Right cardiac atrium (tissue), 5 donors: Measurements from ENCODE around the gene MAPK8IP3. TPM values are rescaled to one million over a fixed set of nuclear protein-coding genes. Genes with fewer than 3 reads are reported as not detected.

Source experiments
- ATAC-seq, 2 donors: fragments of 200-7000 bp; cut with Tn5 transposase; one replicate each; pipeline versions ENCODE4 v1.8.0 to v1.9.1; 2020; ENCODE audit warnings: moderate library complexity in 2 of 2, mild to moderate bottlenecking in 1 of 2
- DNase-seq, 3 donors: peaks; one replicate each; pipeline ENCODE4 v3.0.0-alpha.2; 2020
- H3K27ac ChIP-seq: one replicate; pipeline ENCODE4 v1.5.1; 2013; ENCODE audit warnings: mild to moderate bottlenecking, low read length, control low read depth, moderate library complexity
- H3K27me3 ChIP-seq: one replicate; pipeline ENCODE4 v1.6.1; 2013; ENCODE audit not compliant: control insufficient read depth, insufficient read depth
- H3K4me1 ChIP-seq: one replicate; pipeline ENCODE4 v1.6.1; 2013; ENCODE audit warnings: low read length; ENCODE audit not compliant: control insufficient read depth, insufficient read depth
- H3K4me3 ChIP-seq: one replicate; pipeline ENCODE4 v1.5.1; 2013; ENCODE audit warnings: low read length, control low read depth
- H3K9me3 ChIP-seq: one replicate; pipeline ENCODE4 v1.6.1; 2013; ENCODE audit warnings: low read length; ENCODE audit not compliant: control insufficient read depth
- WGBS: extraction: QIAGEN DNeasy Blood & Tissue Kit; methylation state at CpG from one replicate; pipeline ENCODE4 v1.1.7; 2013; 5-methylcytosine and 5-hydroxymethylcytosine counted together
- intact Hi-C, 4 donors: fragments of 100-400 bp; cut with DNase I; formaldehyde crosslinking; loops; one replicate each; pipeline versions ENCODE4 v1.11.0 to v1.14.0; 2022 to 2023
- microRNA-seq, 2 donors: library from miRNA; unstranded; fragments of <30 nt; microRNA quantifications; one replicate each; pipeline ENCODE4 v1.2.0, GENCODE V29; 2020 to 2021
- polyA plus RNA-seq: library from polyadenylated mRNA; stranded (reverse); fragments of 200-250 nt; gene quantifications from one replicate; pipeline ENCODE4 v1.2.3, GENCODE V29; 2013
- total RNA-seq, 4 donors: library from RNA; stranded (reverse); fragmentation: NEBNext Ultra II Directional; extraction: Animal tissue kit (Norgen Biotek cat#: 25700); gene quantifications; one replicate each; pipeline ENCODE4 v1.2.1, GENCODE V29; 2021
- donor health status: healthy with polysubstance abuse.
- donor health status: DM: no; HTN: yes; CAD: no.
- donor health status: DM: no; HTN: no; CAD: no.
- donor health status: DM: no; HTN: yes; CAD: no; lungs with severe emphysema.
- donor health status: DM: yes; HTN: yes; CAD: no.

The MAPK8IP3 gene
- total and polyA plus RNA-seq, 5 donors = 69.3 to 87.6 (median 76.0) TPM

- Histone ChIP-seq H3K4me3 (no peak overlapping the region), H3K4me1 (no peaks in the 10 kb centered on the region), H3K27ac (no peak overlapping the region), H3K27me3 (no peaks in the 10 kb centered on the region), H3K9me3 (no peaks in the 10 kb centered on the region)
- DNase-seq (no peak), ATAC-seq (no peak)
- WGBS = 94% methylated on average over 15 of the region's 15 CpGs
- intact Hi-C loops = no loop called here
Observed at GRCh38 chr16:1819611-1820010, 113.6 kb downstream of the MAPK8IP3 start.

Small RNAs within 50 kb of the gene (microRNA-seq; reads per million reads assigned to microRNA genes)
- gene MIR3177 = 0.54 to 2.5 reads per million in 2 donors

Other genes starting within 250 kb of the MAPK8IP3 start
- gene CLCN7, start 231.2 kb upstream of the MAPK8IP3 start, total RNA-seq = 10 to 100 TPM; 32.9 to 54.8 (median 49.0) TPM
- gene CLCN7, start 231.2 kb upstream of the MAPK8IP3 start, polyA plus RNA-seq = 35.7 TPM
- under 1 TPM in 2 of 4 donors, not detected in 2; 0.18 to 0.28 TPM for gene PTX4, start 217.3 kb upstream of the MAPK8IP3 start, total RNA-seq
- 0.09 TPM for gene PTX4, start 217.3 kb upstream of the MAPK8IP3 start, polyA plus RNA-seq
- 10 to 100 TPM; 21.2 to 29.2 (median 23.2) TPM for gene TELO2, start 212.8 kb upstream of the MAPK8IP3 start, total RNA-seq
- gene TELO2, start 212.8 kb upstream of the MAPK8IP3 start, polyA plus RNA-seq = 24.6 TPM
- gene TMEM204, start 172.5 kb upstream of the MAPK8IP3 start, total RNA-seq = 10 to 100 TPM; 19.0 to 22.1 (median 20.9) TPM
- 32.2 TPM for gene TMEM204, start 172.5 kb upstream of the MAPK8IP3 start, polyA plus RNA-seq
- gene IFT140, start 94.1 kb upstream of the MAPK8IP3 start, total RNA-seq = 10 to 100 TPM in 3 of 4 donors, 1 to 10 TPM in 1; 9.7 to 14.2 (median 13.0) TPM
- 7.4 TPM for gene IFT140, start 94.1 kb upstream of the MAPK8IP3 start, polyA plus RNA-seq
- 10 to 100 TPM; 11.0 to 18.4 (median 13.7) TPM for gene CRAMP1, start 93.8 kb upstream of the MAPK8IP3 start, total RNA-seq
- 7.1 TPM for gene CRAMP1, start 93.8 kb upstream of the MAPK8IP3 start, polyA plus RNA-seq
- gene JPT2, start 27.9 kb upstream of the MAPK8IP3 start, total RNA-seq = 10 to 100 TPM; 18.5 to 38.3 (median 25.3) TPM
- gene JPT2, start 27.9 kb upstream of the MAPK8IP3 start, polyA plus RNA-seq = 11.9 TPM
- gene NME3, start 65.3 kb downstream of the MAPK8IP3 start, total RNA-seq = 10 to 100 TPM; 36.5 to 55.4 (median 47.4) TPM
- 75.2 TPM for gene NME3, start 65.3 kb downstream of the MAPK8IP3 start, polyA plus RNA-seq
- gene EME2, start 66.6 kb downstream of the MAPK8IP3 start, total RNA-seq = 10 to 100 TPM in 2 of 4 donors, 1 to 10 TPM in 2; 8.1 to 11.3 (median 9.8) TPM
- gene EME2, start 66.6 kb downstream of the MAPK8IP3 start, polyA plus RNA-seq = 6.3 TPM
- gene MRPS34, start 66.9 kb downstream of the MAPK8IP3 start, total RNA-seq = 10 to 100 TPM; 53.3 to 80.0 (median 69.1) TPM
- gene MRPS34, start 66.9 kb downstream of the MAPK8IP3 start, polyA plus RNA-seq = 91.4 TPM
- 10 to 100 TPM; 24.5 to 41.3 (median 34.1) TPM for gene SPSB3, start 76.4 kb downstream of the MAPK8IP3 start, total RNA-seq
- 51.8 TPM for gene SPSB3, start 76.4 kb downstream of the MAPK8IP3 start, polyA plus RNA-seq
- 10 to 100 TPM; 33.1 to 39.1 (median 35.9) TPM for gene NUBP2, start 76.8 kb downstream of the MAPK8IP3 start, total RNA-seq
- 45.3 TPM for gene NUBP2, start 76.8 kb downstream of the MAPK8IP3 start, polyA plus RNA-seq
- gene IGFALS, start 87.5 kb downstream of the MAPK8IP3 start, total RNA-seq = not detected
- 0.05 TPM for gene IGFALS, start 87.5 kb downstream of the MAPK8IP3 start, polyA plus RNA-seq
- gene HAGH, start 120.6 kb downstream of the MAPK8IP3 start, total RNA-seq = 100 to 1,000 TPM; 123 to 155 (median 141) TPM
- gene HAGH, start 120.6 kb downstream of the MAPK8IP3 start, polyA plus RNA-seq = 224 TPM
- 10 to 100 TPM; 18.8 to 26.5 (median 22.6) TPM for gene FAHD1, start 121.0 kb downstream of the MAPK8IP3 start, total RNA-seq
- 46.4 TPM for gene FAHD1, start 121.0 kb downstream of the MAPK8IP3 start, polyA plus RNA-seq
- gene MEIOB, start 166.0 kb downstream of the MAPK8IP3 start, total RNA-seq = not detected
- not detected for gene MEIOB, start 166.0 kb downstream of the MAPK8IP3 start, polyA plus RNA-seq
- not detected for gene HS3ST6, start 212.2 kb downstream of the MAPK8IP3 start, total RNA-seq
- not detected for gene HS3ST6, start 212.2 kb downstream of the MAPK8IP3 start, polyA plus RNA-seq
- 10 to 100 TPM; 18.0 to 34.0 (median 26.2) TPM for gene MSRB1, start 237.0 kb downstream of the MAPK8IP3 start, total RNA-seq
- 39.2 TPM for gene MSRB1, start 237.0 kb downstream of the MAPK8IP3 start, polyA plus RNA-seq
- 10 to 100 TPM; 21.1 to 47.2 (median 24.2) TPM for gene RPL3L, start 248.5 kb downstream of the MAPK8IP3 start, total RNA-seq
- 37.3 TPM for gene RPL3L, start 248.5 kb downstream of the MAPK8IP3 start, polyA plus RNA-seq